Measurements from ENCODE around the gene PRKCE.

The PRKCE gene

GRCh38 chr2:46183426-46183825 is 532.0 kb downstream of the PRKCE start:
- intact Hi-C loops (cut with DNase I; ENCODE audit: low total_unique reads), result no loop called here
- Histone ChIP-seq H3K4me3 (no peak overlapping the region), H3K27ac (no peak overlapping the region), H3K9me3 (no peaks in the 10 kb centered on the region), H3K27me3 (no peaks in the 10 kb centered on the region), H3K4me1 (peaks cover 0 to 32% (median 22%) of the 10 kb centered on the region in 4 donors), H3K36me3 (peaks cover 0 to 7% (median 0%) of the 10 kb centered on the region in 3 donors)
- no peak for TF ChIP-seq CTCF (IDR thresholded peaks at IDR 0.05)
- no peak for DNase-seq

GRCh38 chr2:46184794-46185583 is 533.5 kb downstream of the PRKCE start:
- Histone ChIP-seq H3K27ac (no peak overlapping the region), H3K36me3 (peaks cover 0 to 7% (median 0%) of the 10 kb centered on the region in 3 donors), H3K4me3 (no peak overlapping the region), H3K9me3 (no peaks in the 10 kb centered on the region), H3K27me3 (no peaks in the 10 kb centered on the region), H3K4me1 (peaks cover 0 to 20% (median 10%) of the 10 kb centered on the region in 4 donors)
- intact Hi-C loops (cut with DNase I; ENCODE audit: low total_unique reads), result no loop called here
- no peak for TF ChIP-seq CTCF (IDR thresholded peaks at IDR 0.05)
- no peak for DNase-seq

- TF ChIP-seq CTCF (IDR thresholded peaks at IDR 0.05), result no peak
- peak in 1 of 2 donors; percentile 42 for DNase-seq
- Histone ChIP-seq H3K4me3 (peak overlapping the region; percentile 2 to 19), H3K27me3 (no peaks in the 10 kb centered on the region), H3K9me3 (no peaks in the 10 kb centered on the region), H3K27ac (peak overlapping the region; percentile 58 to 69), H3K4me1 (peaks cover 0 to 20% (median 10%) of the 10 kb centered on the region in 4 donors), H3K36me3 (peaks cover 0 to 7% (median 0%) of the 10 kb centered on the region in 3 donors)
- intact Hi-C loops (cut with DNase I; ENCODE audit: low total_unique reads), result no loop called here
Observed at GRCh38 chr2:46187112-46187618, 535.7 kb downstream of the PRKCE start.

GRCh38 chr2:46188041-46188716 is 536.7 kb downstream of the PRKCE start:
- no peak for DNase-seq
- intact Hi-C loops (cut with DNase I; ENCODE audit: low total_unique reads), result no loop called here

GRCh38 chr2:46193356-46193755 is 541.9 kb downstream of the PRKCE start:
- TF ChIP-seq CTCF (IDR thresholded peaks at IDR 0.05), result no peak
- Histone ChIP-seq H3K4me3 (no peak overlapping the region), H3K4me1 (peaks cover 0 to 4% (median 3%) of the 10 kb centered on the region in 4 donors), H3K9me3 (no peaks in the 10 kb centered on the region), H3K27ac (no peak overlapping the region), H3K27me3 (no peaks in the 10 kb centered on the region), H3K36me3 (no peaks in the 10 kb centered on the region)
- intact Hi-C loops (cut with DNase I; ENCODE audit: low total_unique reads), result no loop called here
- DNase-seq, result no peak

More at GRCh38 chr2:46188041-46188716, 536.7 kb downstream of the PRKCE start:
- H3K4me3 ChIP-seq, result no peak overlapping the region
- peaks cover 0 to 20% (median 10%) of the 10 kb centered on the region in 4 donors for H3K4me1 ChIP-seq
- no peaks in the 10 kb centered on the region for H3K9me3 ChIP-seq
- peaks cover 0 to 7% (median 0%) of the 10 kb centered on the region in 3 donors for H3K36me3 ChIP-seq
- no peaks in the 10 kb centered on the region for H3K27me3 ChIP-seq
- peak overlapping the region; percentile 11 to 25 for H3K27ac ChIP-seq
- TF ChIP-seq CTCF (IDR thresholded peaks at IDR 0.05), result no peak
